Measurements from ENCODE around the gene FAM50B. TPM values are rescaled to one million over a fixed set of nuclear protein-coding genes. Genes with fewer than 3 reads are reported as not detected.

FAM50B gene
- total RNA-seq, 1 donor from 2014 or later = 13.1 TPM

- DNase-seq (no peak), ATAC-seq (peak; percentile 30)
- no peak for TF ChIP-seq CTCF (IDR thresholded peaks at IDR 0.05)
- Histone ChIP-seq H3K27me3 (no peaks in the 10 kb centered on the region), H3K4me3 (no peak overlapping the region), H3K9me3 (no peaks in the 10 kb centered on the region), H3K27ac (no peak overlapping the region), H3K36me3 (no peaks in the 10 kb centered on the region), H3K4me1 (peaks cover 15% of the 10 kb centered on the region)
- intact Hi-C loops (cut with DNase I) = no loop called here
Observed at GRCh38 chr6:3888153-3888957, 39.2 kb downstream of the FAM50B start.

DNA sequence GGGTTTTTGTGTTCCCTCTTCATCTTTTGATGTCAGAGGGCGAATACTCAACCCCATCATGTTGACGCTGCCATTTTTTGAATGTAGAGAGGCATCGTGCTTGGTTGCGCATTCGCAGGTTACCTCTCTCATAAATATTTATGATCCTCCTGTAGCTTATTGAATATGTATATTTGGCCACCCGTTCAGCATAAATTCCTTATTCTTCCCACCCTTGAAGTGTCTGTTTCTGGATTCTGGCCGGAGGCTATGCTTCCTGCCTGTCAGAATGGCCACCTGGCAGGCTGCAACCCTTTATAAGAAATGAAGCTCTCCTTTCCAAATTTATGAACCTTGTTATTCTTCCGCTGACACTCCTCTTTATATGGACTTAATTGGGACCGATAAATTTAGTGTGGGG, 40.9 kb downstream of the FAM50B start:
- H3K4me1 ChIP-seq = peaks cover 9% of the 10 kb centered on the region
- ATAC-seq (no peak), DNase-seq (no peak)
- H3K4me3 ChIP-seq = no peak overlapping the region
- no peaks in the 10 kb centered on the region for H3K9me3 ChIP-seq
- H3K36me3 ChIP-seq = no peaks in the 10 kb centered on the region
- H3K27me3 ChIP-seq = no peaks in the 10 kb centered on the region
- intact Hi-C loops (cut with DNase I) = no loop called here
- no peak for TF ChIP-seq CTCF (IDR thresholded peaks at IDR 0.05)
- no peak overlapping the region for H3K27ac ChIP-seq

DNA sequence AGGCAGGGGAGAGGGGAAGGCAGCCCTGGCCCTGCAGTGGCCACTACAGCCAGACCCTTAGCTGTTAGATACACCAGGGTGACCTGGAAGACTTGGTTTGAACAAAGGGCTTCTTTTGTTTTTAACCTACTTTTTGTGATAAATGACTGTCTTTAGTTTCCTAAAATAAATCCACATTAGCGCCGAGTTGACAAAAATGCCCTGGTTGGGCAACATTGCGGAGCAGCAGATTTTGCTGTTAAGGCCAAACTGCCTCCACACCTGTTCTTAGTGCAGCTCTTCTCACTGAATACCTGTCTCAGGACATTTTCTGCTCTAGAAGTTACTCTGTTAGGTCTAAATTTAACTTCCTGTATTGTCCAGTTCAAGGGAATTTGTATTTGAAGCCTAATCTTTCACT, 42.7 kb downstream of the FAM50B start:
- H3K4me3 ChIP-seq = no peak overlapping the region
- H3K9me3 ChIP-seq = no peaks in the 10 kb centered on the region
- H3K36me3 ChIP-seq = no peaks in the 10 kb centered on the region
- TF ChIP-seq CTCF (IDR thresholded peaks at IDR 0.05) = no peak
- H3K27me3 ChIP-seq = no peaks in the 10 kb centered on the region
- DNase-seq = no peak
- ATAC-seq = no peak
- intact Hi-C loops (cut with DNase I) = no loop called here
- H3K27ac ChIP-seq = no peak overlapping the region
- H3K4me1 ChIP-seq = peaks cover 9% of the 10 kb centered on the region

DNA sequence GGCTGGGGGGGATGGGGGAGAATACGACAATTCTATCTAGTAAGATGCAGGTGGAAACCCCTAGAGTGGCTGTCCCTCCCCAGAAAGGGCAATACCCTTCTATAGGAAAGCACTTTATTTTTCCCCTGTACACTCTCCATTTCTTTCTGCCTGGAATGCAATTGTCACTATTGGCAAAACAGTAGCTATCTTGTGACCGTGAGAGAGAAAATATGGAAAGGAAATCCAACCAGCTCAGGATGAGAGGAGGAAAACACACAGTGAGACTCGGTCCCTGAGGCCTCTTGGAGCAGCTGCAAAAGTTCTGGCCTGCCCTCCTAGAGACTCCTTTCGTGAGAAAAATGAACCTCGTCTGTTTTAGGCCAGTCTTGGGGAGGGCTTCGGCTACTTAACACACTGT, 43.4 kb downstream of the FAM50B start:
- H3K27ac ChIP-seq = no peak overlapping the region
- intact Hi-C loops (cut with DNase I) = no loop called here
- no peak for TF ChIP-seq CTCF (IDR thresholded peaks at IDR 0.05)

GRCh38 chr6:3893487-3893886, 44.3 kb downstream of the FAM50B start:
- Histone ChIP-seq H3K27me3 (no peaks in the 10 kb centered on the region), H3K27ac (no peak overlapping the region), H3K4me3 (no peak overlapping the region), H3K9me3 (no peaks in the 10 kb centered on the region), H3K36me3 (no peaks in the 10 kb centered on the region), H3K4me1 (peaks cover 5% of the 10 kb centered on the region)
- intact Hi-C loops (cut with DNase I) = no loop called here
- ATAC-seq (no peak), DNase-seq (no peak)
- TF ChIP-seq CTCF (IDR thresholded peaks at IDR 0.05) = no peak

More for the DNA sequence above, 43.4 kb downstream of the FAM50B start:
- Histone ChIP-seq H3K36me3 (no peaks in the 10 kb centered on the region), H3K27me3 (no peaks in the 10 kb centered on the region), H3K4me1 (peaks cover 9% of the 10 kb centered on the region), H3K9me3 (no peaks in the 10 kb centered on the region), H3K4me3 (no peak overlapping the region)
- DNase-seq = no peak
- no peak for ATAC-seq
